ENCODE results near the gene CENPB. TPM values are rescaled to one million over a fixed set of nuclear protein-coding genes. Genes with fewer than 3 reads are reported as not detected.
A peak's percentile ranks its signal among the peaks of the same experiment; 100 is the strongest.

CENPB gene
- polyA plus RNA-seq, 1 experiment = 29.7 TPM

DNA sequence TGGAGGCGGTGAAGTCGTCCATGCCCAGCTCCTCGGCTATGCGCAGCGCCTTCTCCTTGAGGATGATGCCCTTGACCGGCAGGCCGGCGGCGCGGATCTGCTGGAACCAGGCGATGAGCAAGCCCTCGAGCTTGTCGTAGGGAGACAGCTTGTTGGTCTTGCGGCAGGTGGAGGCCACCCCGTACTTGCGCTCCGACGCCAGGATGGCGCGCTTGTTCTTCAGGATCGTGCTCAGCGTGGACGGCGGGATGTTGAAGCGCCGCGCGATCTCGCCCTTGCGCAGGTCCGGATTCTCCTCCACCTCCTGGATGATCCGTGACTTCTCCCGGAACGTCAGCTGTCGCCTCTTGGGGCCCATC is 435 bp downstream of the CENPB start:
- POLR2A ChIA-PET = interaction anchor here (0.6 to 2.8 kb wide), 7 partner anchors 10 to 299 kb away, joined by 3 to 19 read pairs (median 3); partner anchors contain the start of genes AP5S1 and CDC25B
- TF ChIP-seq, protein P1, sequence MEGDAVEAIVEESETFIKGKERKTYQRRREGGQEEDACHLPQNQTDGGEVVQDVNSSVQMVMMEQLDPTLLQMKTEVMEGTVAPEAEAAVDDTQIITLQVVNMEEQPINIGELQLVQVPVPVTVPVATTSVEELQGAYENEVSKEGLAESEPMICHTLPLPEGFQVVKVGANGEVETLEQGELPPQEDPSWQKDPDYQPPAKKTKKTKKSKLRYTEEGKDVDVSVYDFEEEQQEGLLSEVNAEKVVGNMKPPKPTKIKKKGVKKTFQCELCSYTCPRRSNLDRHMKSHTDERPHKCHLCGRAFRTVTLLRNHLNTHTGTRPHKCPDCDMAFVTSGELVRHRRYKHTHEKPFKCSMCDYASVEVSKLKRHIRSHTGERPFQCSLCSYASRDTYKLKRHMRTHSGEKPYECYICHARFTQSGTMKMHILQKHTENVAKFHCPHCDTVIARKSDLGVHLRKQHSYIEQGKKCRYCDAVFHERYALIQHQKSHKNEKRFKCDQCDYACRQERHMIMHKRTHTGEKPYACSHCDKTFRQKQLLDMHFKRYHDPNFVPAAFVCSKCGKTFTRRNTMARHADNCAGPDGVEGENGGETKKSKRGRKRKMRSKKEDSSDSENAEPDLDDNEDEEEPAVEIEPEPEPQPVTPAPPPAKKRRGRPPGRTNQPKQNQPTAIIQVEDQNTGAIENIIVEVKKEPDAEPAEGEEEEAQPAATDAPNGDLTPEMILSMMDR (IDR thresholded peaks at IDR 0.05; ENCODE audit: low read depth, low read length) = no peak
- Histone ChIP-seq H3K27ac (ENCODE audit: low read depth, low read length) (peak overlapping the region; percentile 21), H3K9me3 (ENCODE audit: control insufficient read depth, insufficient read depth, low read length) (peaks cover 4% of the 10 kb centered on the region; the same call in 1 of the 2 replicates), H3K27me3 (ENCODE audit: control insufficient read depth, insufficient read depth, low read length) (no peaks in the 10 kb centered on the region), H3K4me3 (ENCODE audit: low read depth, low read length) (peak overlapping the region; percentile 79)
- CTCF ChIA-PET = interaction anchor here (1.0 to 6.2 kb wide), 13 partner anchors 8 to 305 kb away, joined by 3 to 87 read pairs (median 5); partner anchors contain the start of genes AP5S1 and CDC25B
- no peak for DNase-seq (ENCODE audit: low read depth, low spot score)

DNA sequence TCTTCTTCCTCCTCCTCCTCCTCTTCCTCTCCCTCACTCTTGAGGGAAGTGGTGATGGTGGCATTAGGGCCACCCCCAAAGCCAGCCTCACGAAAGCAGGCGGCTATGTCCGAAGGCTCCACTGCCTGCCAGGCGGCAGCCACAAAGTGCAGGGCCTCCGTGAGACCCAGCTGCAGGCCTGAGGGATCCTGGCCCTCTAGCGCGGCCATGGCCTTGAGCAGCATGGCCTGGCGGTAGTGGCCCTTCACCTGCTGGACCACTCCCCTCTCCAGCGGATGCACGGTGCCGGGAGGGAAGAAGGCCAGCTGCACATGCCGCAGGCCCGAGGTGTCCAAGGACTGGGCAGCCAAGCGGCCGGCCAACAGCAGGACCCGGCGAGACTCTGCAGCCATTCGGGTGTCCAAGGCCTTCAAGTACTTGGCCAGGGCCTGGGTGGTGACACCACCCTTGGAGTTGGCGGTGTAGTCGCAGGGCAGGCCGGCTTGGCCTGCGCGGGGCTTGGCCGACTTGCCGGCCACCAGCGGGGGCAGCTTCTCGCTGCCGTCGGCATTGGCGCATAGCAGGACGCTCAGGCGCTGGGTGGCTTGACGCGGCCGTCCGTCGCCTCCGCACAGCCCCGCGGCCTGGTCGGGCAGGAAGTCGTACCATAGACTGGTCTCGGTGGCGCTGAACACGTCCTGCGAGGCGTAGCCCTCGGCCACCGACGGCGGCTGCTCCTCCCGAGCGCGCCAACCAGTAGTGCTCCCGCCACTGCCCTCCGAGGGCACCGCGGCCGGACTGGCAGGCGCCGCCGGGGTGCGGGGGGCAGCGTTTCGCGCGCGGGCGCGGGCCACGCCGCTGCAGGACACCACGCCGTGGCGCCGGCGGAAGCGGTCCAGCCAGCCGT is 1.1 kb downstream of the CENPB start:
- H3K4me3 ChIP-seq (ENCODE audit: low read depth, low read length) = peak overlapping the region; percentile 79
- DNase-seq (ENCODE audit: low read depth, low spot score) = no peak
- POLR2A ChIA-PET = interaction anchor here (0.5 to 2.8 kb wide), 7 partner anchors 10 to 160 kb away, joined by 3 to 19 read pairs (median 4); partner anchors contain the start of genes AP5S1 and CDC25B
- CTCF ChIA-PET = interaction anchor here (1.1 to 6.2 kb wide), 10 partner anchors 8 to 71 kb away, joined by 3 to 87 read pairs (median 4); partner anchors contain the start of gene AP5S1
- H3K9me3 ChIP-seq (ENCODE audit: control insufficient read depth, insufficient read depth, low read length) = peaks cover 4% of the 10 kb centered on the region; the same call in 1 of the 2 replicates
- TF ChIP-seq, protein P1 (IDR thresholded peaks at IDR 0.05; ENCODE audit: low read depth, low read length) = no peak
- H3K27ac ChIP-seq (ENCODE audit: low read depth, low read length) = peak overlapping the region; percentile 21
- no peaks in the 10 kb centered on the region for H3K27me3 ChIP-seq (ENCODE audit: control insufficient read depth, insufficient read depth, low read length)

- POLR2A ChIA-PET = interaction anchor here (0.5 kb wide), 1 partner anchor 161 kb away, joined by 5 read pairs; no protein-coding TSS in a partner anchor
- no peak for DNase-seq (ENCODE audit: low read depth, low spot score)
- Histone ChIP-seq H3K4me3 (ENCODE audit: low read depth, low read length) (peak overlapping the region; percentile 79), H3K27ac (ENCODE audit: low read depth, low read length) (no peak overlapping the region), H3K27me3 (ENCODE audit: control insufficient read depth, insufficient read depth, low read length) (no peaks in the 10 kb centered on the region), H3K9me3 (ENCODE audit: control insufficient read depth, insufficient read depth, low read length) (peaks cover 4% of the 10 kb centered on the region; the same call in 1 of the 2 replicates)
- CTCF ChIA-PET = interaction anchor here (1.4 to 4.2 kb wide), 2 partner anchors 16 to 70 kb away, joined by 3 to 19 read pairs; no protein-coding TSS in a partner anchor
- TF ChIP-seq, protein P1 (IDR thresholded peaks at IDR 0.05; ENCODE audit: low read depth, low read length) = no peak
Observed at GRCh38 chr20:3784863-3785239, 1.7 kb downstream of the CENPB start.

DNA sequence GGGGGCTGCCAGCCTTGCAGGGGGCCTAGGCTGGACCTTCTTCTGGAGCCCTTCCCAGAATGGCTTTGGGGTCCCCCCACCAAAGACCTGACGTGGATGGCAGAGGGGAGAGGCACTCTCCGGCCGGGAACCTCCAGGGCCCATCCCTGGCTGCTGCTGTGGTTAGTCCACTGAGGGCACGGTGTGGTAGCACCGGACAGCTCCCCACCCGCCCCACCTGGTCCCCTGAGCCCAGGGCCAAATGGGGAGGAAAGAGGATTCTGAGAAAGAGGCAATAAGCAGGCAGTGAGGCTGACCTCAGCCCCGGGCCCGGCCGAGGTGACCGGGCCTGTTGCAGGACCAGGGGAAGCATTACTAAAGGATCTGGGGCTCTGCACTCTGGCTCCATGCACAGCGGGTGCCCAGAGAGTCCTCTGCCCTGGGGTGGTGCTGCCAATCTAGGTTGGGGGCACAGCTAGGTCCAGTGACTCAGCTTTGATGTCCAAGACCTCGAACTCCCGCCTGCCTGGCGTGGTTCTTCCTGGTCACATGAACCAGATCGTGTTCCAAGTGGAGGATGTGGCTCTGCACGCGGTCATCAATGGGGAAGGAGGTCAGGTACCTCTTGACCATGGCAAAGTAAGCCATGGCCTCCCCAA is 2.2 kb downstream of the CENPB start:
- ChIA-PET CTCF (interaction anchor here (0.8 to 4.2 kb wide), 3 partner anchors 15 to 71 kb away, joined by 3 to 19 read pairs (median 3); no protein-coding TSS in a partner anchor), POLR2A (no interaction called here)
- Histone ChIP-seq H3K27ac (ENCODE audit: low read depth, low read length) (no peak overlapping the region), H3K9me3 (ENCODE audit: control insufficient read depth, insufficient read depth, low read length) (peaks cover 4% of the 10 kb centered on the region; the same call in 1 of the 2 replicates), H3K4me3 (ENCODE audit: low read depth, low read length) (peak overlapping the region; percentile 79), H3K27me3 (ENCODE audit: control insufficient read depth, insufficient read depth, low read length) (no peaks in the 10 kb centered on the region)
- TF ChIP-seq, protein P1 (IDR thresholded peaks at IDR 0.05; ENCODE audit: low read depth, low read length) = no peak
- no peak for DNase-seq (ENCODE audit: low read depth, low spot score)

Measured in AG04450 (cell line).